DND-41 (cell line): ENCODE results near the gene KDM5C.

Source experiments
- EZH2 ChIP-seq: IDR thresholded peaks from 3 replicates; pipeline ENCODE4 v1.6.1; 2012; ENCODE audit warnings: borderline replicate concordance, low read depth, mild to moderate bottlenecking, moderate library complexity, low read length, inconsistent platforms; ENCODE audit not compliant: severe bottlenecking
- TF ChIP-seq, protein P1 (sequence below): IDR thresholded peaks from 2 replicates; pipeline ENCODE4 v1.5.1; 2012; ENCODE audit warnings: borderline replicate concordance, low read length, moderate library complexity, mild to moderate bottlenecking; ENCODE audit not compliant: poor library complexity, severe bottlenecking; ENCODE audit errors: extremely low read depth

DNA sequence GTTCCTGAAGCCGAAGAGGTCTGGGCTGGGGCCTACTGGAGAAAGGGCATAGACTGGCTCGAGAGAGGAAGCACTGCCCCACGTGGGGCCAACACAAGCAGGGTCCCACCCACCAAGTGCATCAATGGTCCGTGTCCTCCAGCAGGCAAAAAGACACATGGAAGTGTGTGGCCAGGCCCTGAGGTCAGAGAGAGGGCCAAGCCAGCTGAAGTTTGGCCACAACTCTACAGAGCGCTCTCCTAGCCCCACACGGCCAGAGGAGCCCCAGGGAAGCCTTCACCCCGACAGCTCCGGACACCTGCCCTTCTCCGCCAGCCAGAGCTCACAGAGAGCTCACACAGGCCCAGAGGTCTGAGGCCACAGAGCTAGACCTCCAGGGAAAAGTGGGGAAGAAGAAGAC, 8.5 kb upstream of the KDM5C start:
- TF ChIP-seq, protein P1, sequence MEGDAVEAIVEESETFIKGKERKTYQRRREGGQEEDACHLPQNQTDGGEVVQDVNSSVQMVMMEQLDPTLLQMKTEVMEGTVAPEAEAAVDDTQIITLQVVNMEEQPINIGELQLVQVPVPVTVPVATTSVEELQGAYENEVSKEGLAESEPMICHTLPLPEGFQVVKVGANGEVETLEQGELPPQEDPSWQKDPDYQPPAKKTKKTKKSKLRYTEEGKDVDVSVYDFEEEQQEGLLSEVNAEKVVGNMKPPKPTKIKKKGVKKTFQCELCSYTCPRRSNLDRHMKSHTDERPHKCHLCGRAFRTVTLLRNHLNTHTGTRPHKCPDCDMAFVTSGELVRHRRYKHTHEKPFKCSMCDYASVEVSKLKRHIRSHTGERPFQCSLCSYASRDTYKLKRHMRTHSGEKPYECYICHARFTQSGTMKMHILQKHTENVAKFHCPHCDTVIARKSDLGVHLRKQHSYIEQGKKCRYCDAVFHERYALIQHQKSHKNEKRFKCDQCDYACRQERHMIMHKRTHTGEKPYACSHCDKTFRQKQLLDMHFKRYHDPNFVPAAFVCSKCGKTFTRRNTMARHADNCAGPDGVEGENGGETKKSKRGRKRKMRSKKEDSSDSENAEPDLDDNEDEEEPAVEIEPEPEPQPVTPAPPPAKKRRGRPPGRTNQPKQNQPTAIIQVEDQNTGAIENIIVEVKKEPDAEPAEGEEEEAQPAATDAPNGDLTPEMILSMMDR: no peak
- no peak for TF ChIP-seq EZH2
